Left forelimb (tissue), 1 donor: ENCODE measurements around the gene PARD3.
"Not testable (repeated sequence)": the region's sequence is repeated elsewhere in the genome, so short reads cannot be mapped to it uniquely, and the experiment has no call there.

Source experiments
- DNase-seq: peaks from one replicate; pipeline ENCODE4 v3.0.0-alpha.2; 2018; ENCODE audit warnings: low spot score

The PARD3 gene

GRCh38 chr10:34464000-34464399 lies 351.1 kb downstream of the PARD3 start:
- DNase-seq, result no peak

- DNase-seq, result no peak
These were observed 352.1 kb downstream of the PARD3 start for GRCh38 chr10:34462993-34463392.

- no peak for DNase-seq
These were observed 353.0 kb downstream of the PARD3 start for GRCh38 chr10:34462056-34462455.

GRCh38 chr10:34454590-34455261 lies 360.4 kb downstream of the PARD3 start:
- DNase-seq, result no peak

GRCh38 chr10:34449836-34450235 lies 365.3 kb downstream of the PARD3 start:
- no peak for DNase-seq

GRCh38 chr10:34446049-34446448 lies 369.0 kb downstream of the PARD3 start:
- DNase-seq, result no peak

GRCh38 chr10:34444223-34445183 lies 370.6 kb downstream of the PARD3 start:
- no peak for DNase-seq

- not testable (repeated sequence) for DNase-seq
These were observed 375.7 kb downstream of the PARD3 start for GRCh38 chr10:34439386-34439785.

- no peak for DNase-seq
These were observed 376.4 kb downstream of the PARD3 start for GRCh38 chr10:34438741-34439140.

- DNase-seq, result no peak
These were observed 377.2 kb downstream of the PARD3 start for GRCh38 chr10:34437906-34438305.

- DNase-seq, result no peak
These were observed 380.9 kb downstream of the PARD3 start for GRCh38 chr10:34434119-34434594.

- DNase-seq, result no peak
These were observed 381.6 kb downstream of the PARD3 start for GRCh38 chr10:34433241-34434076.

- no peak for DNase-seq
These were observed 382.5 kb downstream of the PARD3 start for GRCh38 chr10:34432589-34432988.

- DNase-seq, result no peak
These were observed 384.4 kb downstream of the PARD3 start for GRCh38 chr10:34430685-34431084.

GRCh38 chr10:34428501-34428900 lies 386.6 kb downstream of the PARD3 start:
- no peak for DNase-seq

GRCh38 chr10:34427911-34428216 lies 387.2 kb downstream of the PARD3 start:
- no peak for DNase-seq

GRCh38 chr10:34427158-34427910 lies 387.8 kb downstream of the PARD3 start:
- not testable (repeated sequence) for DNase-seq

GRCh38 chr10:34426538-34427157 lies 388.4 kb downstream of the PARD3 start:
- not testable (repeated sequence) for DNase-seq

GRCh38 chr10:34426041-34426440 lies 389.1 kb downstream of the PARD3 start:
- no peak for DNase-seq

- DNase-seq, result no peak
These were observed 391.1 kb downstream of the PARD3 start for GRCh38 chr10:34423673-34424625.
